ENCODE results near the gene GHR.

- TF ChIP-seq POLR2AphosphoS5 (IDR thresholded peaks at IDR 0.05) = no peak
- TF ChIP-seq, protein P1, sequence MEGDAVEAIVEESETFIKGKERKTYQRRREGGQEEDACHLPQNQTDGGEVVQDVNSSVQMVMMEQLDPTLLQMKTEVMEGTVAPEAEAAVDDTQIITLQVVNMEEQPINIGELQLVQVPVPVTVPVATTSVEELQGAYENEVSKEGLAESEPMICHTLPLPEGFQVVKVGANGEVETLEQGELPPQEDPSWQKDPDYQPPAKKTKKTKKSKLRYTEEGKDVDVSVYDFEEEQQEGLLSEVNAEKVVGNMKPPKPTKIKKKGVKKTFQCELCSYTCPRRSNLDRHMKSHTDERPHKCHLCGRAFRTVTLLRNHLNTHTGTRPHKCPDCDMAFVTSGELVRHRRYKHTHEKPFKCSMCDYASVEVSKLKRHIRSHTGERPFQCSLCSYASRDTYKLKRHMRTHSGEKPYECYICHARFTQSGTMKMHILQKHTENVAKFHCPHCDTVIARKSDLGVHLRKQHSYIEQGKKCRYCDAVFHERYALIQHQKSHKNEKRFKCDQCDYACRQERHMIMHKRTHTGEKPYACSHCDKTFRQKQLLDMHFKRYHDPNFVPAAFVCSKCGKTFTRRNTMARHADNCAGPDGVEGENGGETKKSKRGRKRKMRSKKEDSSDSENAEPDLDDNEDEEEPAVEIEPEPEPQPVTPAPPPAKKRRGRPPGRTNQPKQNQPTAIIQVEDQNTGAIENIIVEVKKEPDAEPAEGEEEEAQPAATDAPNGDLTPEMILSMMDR (IDR thresholded peaks at IDR 0.05 in 8 of 11, conservative IDR thresholded peaks at IDR 0.05 in 3 of 11) = no peak
These were observed 337.2 kb downstream of the GHR start for GRCh38 chr5:42760426-42760825.

Measured in spleen (tissue), 7 donors.